Endothelial cell (in vitro differentiated cells): Measurements from ENCODE around the gene BAG1. TPM values are rescaled to one million over a fixed set of nuclear protein-coding genes. Genes with fewer than 3 reads are reported as not detected.

Source experiments
- DNase-seq: peaks from one replicate; pipeline ENCODE4 v3.0.0; 2021; ENCODE audit warnings: low spot score
- H3K27ac Mint-ChIP-seq: one replicate; pipeline ENCODE4 v1.8.0; 2021; ENCODE audit warnings: mixed read lengths, inconsistent platforms; ENCODE audit not compliant: unreplicated experiment
- H3K27me3 Mint-ChIP-seq: one replicate; pipeline ENCODE4 v1.8.0; 2021; ENCODE audit warnings: mild to moderate bottlenecking, moderate library complexity, mixed read lengths, inconsistent platforms; ENCODE audit not compliant: unreplicated experiment
- H3K36me3 Mint-ChIP-seq: one replicate; pipeline ENCODE4 v1.8.0; 2021; ENCODE audit warnings: mild to moderate bottlenecking, low read depth, mixed read lengths, inconsistent platforms; ENCODE audit not compliant: unreplicated experiment
- H3K4me1 Mint-ChIP-seq: one replicate; pipeline ENCODE4 v1.8.0; 2021; ENCODE audit warnings: mild to moderate bottlenecking, mixed read lengths, inconsistent platforms; ENCODE audit not compliant: unreplicated experiment
- H3K4me3 Mint-ChIP-seq: one replicate; pipeline ENCODE4 v1.8.0; 2021; ENCODE audit warnings: mild to moderate bottlenecking, mixed read lengths, inconsistent platforms; ENCODE audit not compliant: unreplicated experiment
- H3K9me3 Mint-ChIP-seq: one replicate; pipeline ENCODE4 v1.8.0; 2021; ENCODE audit warnings: mixed read lengths, inconsistent platforms; ENCODE audit not compliant: unreplicated experiment
- CTCF ChIP-seq: fragments of 200-600 bp; sonication (generic); IDR thresholded peaks from one replicate; pipeline ENCODE4 v1.5.0; 2021; ENCODE audit warnings: antibody characterized with exemption; ENCODE audit not compliant: unreplicated experiment
- total RNA-seq: library from RNA; stranded (reverse); fragmentation: NEBNext Ultra II Directional; extraction: Animal tissue kit (Norgen Biotek cat#: 25700); gene quantifications from one replicate; pipeline ENCODE4 v1.2.1, GENCODE V29; 2021; ENCODE audit not compliant: unreplicated experiment

The BAG1 gene
- total RNA-seq, 1 donor from 2014 or later = 61.5 TPM

- H3K27ac Mint-ChIP-seq = no peak overlapping the region
- no peak for TF ChIP-seq CTCF
- no peak for DNase-seq
- peaks cover 3% of the 10 kb centered on the region for H3K4me1 Mint-ChIP-seq
- no peaks in the 10 kb centered on the region for H3K36me3 Mint-ChIP-seq
- H3K4me3 Mint-ChIP-seq = no peak overlapping the region
- no peaks in the 10 kb centered on the region for H3K27me3 Mint-ChIP-seq
- no peaks in the 10 kb centered on the region for H3K9me3 Mint-ChIP-seq
Measured at GRCh38 chr9:33209394-33209793, 55.1 kb downstream of the BAG1 start.

DNA sequence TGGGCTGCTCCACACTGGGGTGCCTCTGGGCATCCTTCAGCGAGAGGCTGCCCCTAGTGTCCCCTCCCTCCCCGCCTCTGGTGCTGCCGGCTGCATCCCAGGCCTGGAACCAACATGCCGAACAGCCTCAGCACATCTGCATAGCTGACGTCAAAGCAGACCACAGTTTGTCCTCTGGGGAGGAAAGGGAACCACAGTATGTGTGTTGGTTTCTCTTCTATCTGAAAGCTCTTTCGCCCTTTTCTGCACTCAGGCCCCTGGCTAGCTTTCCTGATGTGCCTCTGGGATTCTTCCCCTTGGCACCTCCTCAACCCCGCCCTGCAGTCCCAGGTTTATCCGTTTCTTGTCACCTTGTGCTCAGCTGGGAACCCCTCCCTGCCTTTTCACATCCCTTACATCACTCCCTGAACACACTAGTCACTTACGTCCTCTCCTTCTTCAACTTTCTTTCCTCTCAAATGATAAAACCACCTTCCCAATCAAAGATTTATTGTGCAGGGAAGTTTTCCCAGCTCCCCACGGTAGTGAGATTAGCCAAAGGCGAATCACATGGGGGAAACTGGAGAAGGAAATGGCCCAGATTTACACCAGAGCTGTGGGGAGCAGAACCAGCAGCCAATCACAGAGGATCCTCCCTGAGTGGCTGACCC is 61.8 kb downstream of the BAG1 start:
- no peak for TF ChIP-seq CTCF
- H3K36me3 Mint-ChIP-seq = no peaks in the 10 kb centered on the region
- H3K27ac Mint-ChIP-seq = no peak overlapping the region
- no peaks in the 10 kb centered on the region for H3K9me3 Mint-ChIP-seq
- no peak for DNase-seq
- H3K4me1 Mint-ChIP-seq = peaks cover 2% of the 10 kb centered on the region
- H3K27me3 Mint-ChIP-seq = no peaks in the 10 kb centered on the region
- no peak overlapping the region for H3K4me3 Mint-ChIP-seq

Other genes with a start within 250 kb of the BAG1 start
- gene DNAJA1, start 239.4 kb downstream of the BAG1 start, total RNA-seq = 120 TPM
- gene SMU1, start 188.0 kb downstream of the BAG1 start, total RNA-seq = 23.7 TPM
- 86.7 TPM for gene B4GALT1, start 97.4 kb downstream of the BAG1 start, total RNA-seq
- not detected for gene SPINK4, start 24.5 kb downstream of the BAG1 start, total RNA-seq
- gene CHMP5, start 341 bp upstream of the BAG1 start, total RNA-seq = 88.7 TPM
- gene NFX1, start 25.8 kb upstream of the BAG1 start, total RNA-seq = 33.5 TPM
- gene AQP7, start 137.9 kb upstream of the BAG1 start, total RNA-seq = 0.64 TPM
- gene AQP3, start 182.9 kb upstream of the BAG1 start, total RNA-seq = 6.0 TPM
- gene NOL6, start 209.2 kb upstream of the BAG1 start, total RNA-seq = 22.6 TPM